Sigmoid colon (tissue), 7 donors: Measurements from ENCODE around the gene NXPH4. TPM values are rescaled to one million over a fixed set of nuclear protein-coding genes. Genes with fewer than 3 reads are reported as not detected.

Source experiments
- DNase-seq: peaks from one replicate; pipeline ENCODE4 v3.0.0-alpha.2; 2019
- H3K27ac ChIP-seq, 4 donors: fragments of 200-600 bp; sonication (generic); one replicate each; pipeline ENCODE4 v1.5.1; 2016 to 2019; ENCODE audit warnings: mild to moderate bottlenecking in 1 of 4
- H3K27me3 ChIP-seq, 3 donors: fragments of 200-600 bp; sonication (generic); one replicate each; pipeline ENCODE4 v1.5.1; 2019; ENCODE audit warnings: mild to moderate bottlenecking in 1 of 3
- H3K36me3 ChIP-seq, 4 donors: fragments of 200-600 bp; sonication (generic); one replicate each; pipeline ENCODE4 v1.5.1; 2016 to 2019
- H3K4me1 ChIP-seq, 4 donors: fragments of 200-600 bp; sonication (generic); one replicate each; pipeline ENCODE4 v1.5.1; 2017 to 2019
- H3K4me3 ChIP-seq, 4 donors: fragments of 200-600 bp; sonication (generic); one replicate each; pipeline ENCODE4 v1.5.1; 2017 to 2019; ENCODE audit warnings: mild to moderate bottlenecking in 2 of 4, moderate library complexity in 1 of 4
- H3K9me3 ChIP-seq, 4 donors: fragments of 200-600 bp in 3 of 4; sonication (generic) in 3 of 4; one replicate each; pipeline versions ENCODE4 v1.5.1 to v1.6.1; 2013 to 2019
- EP300 ChIP-seq, 4 donors: sonication (generic); formaldehyde crosslinking; IDR thresholded peaks; one replicate each; pipeline ENCODE4 v1.6.1; 2017; ENCODE audit warnings: antibody characterized with exemption in 4 of 4
- POLR2A ChIP-seq, 2 donors: fragments of 450-650 bp; IDR thresholded peaks; one replicate each; pipeline ENCODE4 v1.6.1; 2016; ENCODE audit warnings: antibody characterized with exemption in 2 of 2, mild to moderate bottlenecking in 2 of 2, moderate library complexity in 2 of 2
- POLR2AphosphoS5 ChIP-seq, 4 donors: sonication (generic); formaldehyde crosslinking; IDR thresholded peaks; one replicate each; pipeline ENCODE4 v1.6.1; 2017; ENCODE audit warnings: antibody characterized with exemption in 4 of 4
- WGBS, 2 donors: extraction: QIAGEN DNeasy Blood & Tissue Kit; methylation state at CpG; one replicate each; pipeline ENCODE4 v1.1.7; 2013; 5-methylcytosine and 5-hydroxymethylcytosine counted together
- intact Hi-C: fragments of 100-400 bp; cut with DNase I; formaldehyde crosslinking; loops from one replicate; pipeline ENCODE4 v1.15.1; 2023
- polyA plus RNA-seq, 3 donors: library from polyadenylated mRNA; stranded (reverse); fragments of 200-250 nt; gene quantifications; one replicate each; pipeline ENCODE4 v1.2.3, GENCODE V29; 2013
- total RNA-seq, 4 donors: library from RNA; depleted of rRNA; stranded (reverse); fragments of >200 nt; gene quantifications; one replicate each; pipeline ENCODE4 v1.1.0, GENCODE V29; 2016
- TF ChIP-seq, protein P1 (sequence below), 4 experiments: fragments of 450-650 bp in 3 of 4; fragments of 200-600 bp in 1 of 4; IDR thresholded peaks; one replicate each; pipeline ENCODE4 v1.5.1; 2016 to 2019; ENCODE audit warnings: antibody characterized with exemption in 4 of 4, mild to moderate bottlenecking in 3 of 4, moderate library complexity in 2 of 4
- donor health status: healthy with polysubstance abuse.
- donor health status: Bipolar disorder and iron deficiency.
- donor health status: healthy.

Gene NXPH4
- total and polyA plus RNA-seq, 7 donors = 0.13 TPM; not detected in 6

DNA sequence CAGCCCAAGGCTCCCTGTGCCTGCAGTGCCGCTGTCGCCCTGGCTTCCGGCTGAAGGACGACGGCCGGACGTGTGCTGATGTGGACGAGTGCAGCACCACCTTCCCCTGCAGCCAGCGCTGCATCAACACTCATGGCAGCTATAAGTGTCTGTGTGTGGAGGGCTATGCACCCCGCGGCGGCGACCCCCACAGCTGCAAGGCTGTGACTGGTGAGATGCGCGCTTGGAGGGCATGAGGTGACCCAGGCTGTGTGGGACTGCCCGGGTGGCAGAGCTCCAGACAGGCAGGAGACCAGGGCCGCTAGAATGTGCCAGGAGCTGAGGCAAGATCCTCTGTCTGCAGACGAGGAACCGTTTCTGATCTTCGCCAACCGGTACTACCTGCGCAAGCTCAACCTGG, 19.6 kb upstream of the NXPH4 start:
- TF ChIP-seq POLR2A (IDR thresholded peaks at IDR 0.05) = no peak
- WGBS, 2 donors = 92% methylated on average over 22 of the region's 22 CpGs
- no peak overlapping the region for H3K4me3 ChIP-seq
- DNase-seq = no peak
- no peak overlapping the region for H3K27ac ChIP-seq
- no peaks in the 10 kb centered on the region for H3K27me3 ChIP-seq
- H3K4me1 ChIP-seq = no peaks in the 10 kb centered on the region
- H3K36me3 ChIP-seq = peaks cover 93 to 100% (median 100%) of the 10 kb centered on the region in 4 donors
- intact Hi-C loops = no loop called here
- H3K9me3 ChIP-seq = no peaks in the 10 kb centered on the region

DNA sequence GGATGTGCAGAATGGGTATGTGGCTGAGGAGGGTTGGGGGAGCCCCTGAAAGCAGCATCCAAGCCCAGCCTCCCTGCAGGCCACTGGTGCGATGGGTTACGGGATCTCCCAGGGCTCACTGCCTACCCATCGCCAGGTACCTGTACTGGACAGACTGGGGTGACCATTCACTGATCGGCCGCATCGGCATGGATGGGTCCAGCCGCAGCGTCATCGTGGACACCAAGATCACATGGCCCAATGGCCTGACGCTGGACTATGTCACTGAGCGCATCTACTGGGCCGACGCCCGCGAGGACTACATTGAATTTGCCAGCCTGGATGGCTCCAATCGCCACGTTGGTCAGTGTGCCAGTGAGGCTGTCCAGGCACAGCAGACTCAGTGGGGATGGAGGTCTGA, 18.3 kb upstream of the NXPH4 start:
- no peak for TF ChIP-seq POLR2AphosphoS5 (IDR thresholded peaks at IDR 0.05)
- TF ChIP-seq, protein P1, sequence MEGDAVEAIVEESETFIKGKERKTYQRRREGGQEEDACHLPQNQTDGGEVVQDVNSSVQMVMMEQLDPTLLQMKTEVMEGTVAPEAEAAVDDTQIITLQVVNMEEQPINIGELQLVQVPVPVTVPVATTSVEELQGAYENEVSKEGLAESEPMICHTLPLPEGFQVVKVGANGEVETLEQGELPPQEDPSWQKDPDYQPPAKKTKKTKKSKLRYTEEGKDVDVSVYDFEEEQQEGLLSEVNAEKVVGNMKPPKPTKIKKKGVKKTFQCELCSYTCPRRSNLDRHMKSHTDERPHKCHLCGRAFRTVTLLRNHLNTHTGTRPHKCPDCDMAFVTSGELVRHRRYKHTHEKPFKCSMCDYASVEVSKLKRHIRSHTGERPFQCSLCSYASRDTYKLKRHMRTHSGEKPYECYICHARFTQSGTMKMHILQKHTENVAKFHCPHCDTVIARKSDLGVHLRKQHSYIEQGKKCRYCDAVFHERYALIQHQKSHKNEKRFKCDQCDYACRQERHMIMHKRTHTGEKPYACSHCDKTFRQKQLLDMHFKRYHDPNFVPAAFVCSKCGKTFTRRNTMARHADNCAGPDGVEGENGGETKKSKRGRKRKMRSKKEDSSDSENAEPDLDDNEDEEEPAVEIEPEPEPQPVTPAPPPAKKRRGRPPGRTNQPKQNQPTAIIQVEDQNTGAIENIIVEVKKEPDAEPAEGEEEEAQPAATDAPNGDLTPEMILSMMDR (IDR thresholded peaks at IDR 0.05) = no peak
- TF ChIP-seq EP300 (IDR thresholded peaks at IDR 0.05) = no peak
- no peak for TF ChIP-seq POLR2A (IDR thresholded peaks at IDR 0.05)
- DNase-seq = no peak
- peaks cover 94 to 100% (median 100%) of the 10 kb centered on the region in 4 donors for H3K36me3 ChIP-seq
- no peaks in the 10 kb centered on the region for H3K9me3 ChIP-seq
- H3K27ac ChIP-seq = no peak overlapping the region
- no peaks in the 10 kb centered on the region for H3K27me3 ChIP-seq
- no peaks in the 10 kb centered on the region for H3K4me1 ChIP-seq
- WGBS, 2 donors = 94 to 96% methylated on average over 17 of the region's 17 CpGs
- intact Hi-C loops = no loop called here
- no peak overlapping the region for H3K4me3 ChIP-seq

DNA sequence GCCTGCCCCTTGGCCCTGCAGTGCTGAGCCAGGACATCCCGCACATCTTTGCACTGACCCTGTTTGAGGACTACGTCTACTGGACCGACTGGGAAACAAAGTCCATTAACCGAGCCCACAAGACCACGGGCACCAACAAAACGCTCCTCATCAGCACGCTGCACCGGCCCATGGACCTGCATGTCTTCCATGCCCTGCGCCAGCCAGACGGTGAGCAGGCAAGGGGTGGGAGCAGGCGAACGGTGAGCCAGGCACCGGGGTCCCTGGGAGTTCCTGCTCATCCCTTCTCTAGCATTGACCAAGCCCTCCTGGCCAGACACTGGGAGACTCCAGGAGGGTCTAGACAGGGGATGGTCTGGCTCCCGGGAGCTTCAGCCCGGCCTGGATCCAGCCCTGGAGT, 17.4 kb upstream of the NXPH4 start:
- no peak for DNase-seq
- Histone ChIP-seq H3K27ac (no peak overlapping the region), H3K4me1 (no peaks in the 10 kb centered on the region), H3K27me3 (no peaks in the 10 kb centered on the region), H3K4me3 (no peak overlapping the region), H3K9me3 (no peaks in the 10 kb centered on the region), H3K36me3 (peaks cover 92 to 100% (median 100%) of the 10 kb centered on the region in 4 donors)
- WGBS, 2 donors = 90 to 91% methylated on average over 15 of the region's 15 CpGs
- intact Hi-C loops = no loop called here
- no peak for TF ChIP-seq POLR2A (IDR thresholded peaks at IDR 0.05)
- TF ChIP-seq, protein P1 (IDR thresholded peaks at IDR 0.05) = no peak
- TF ChIP-seq EP300 (IDR thresholded peaks at IDR 0.05) = no peak
- no peak for TF ChIP-seq POLR2AphosphoS5 (IDR thresholded peaks at IDR 0.05)

DNA sequence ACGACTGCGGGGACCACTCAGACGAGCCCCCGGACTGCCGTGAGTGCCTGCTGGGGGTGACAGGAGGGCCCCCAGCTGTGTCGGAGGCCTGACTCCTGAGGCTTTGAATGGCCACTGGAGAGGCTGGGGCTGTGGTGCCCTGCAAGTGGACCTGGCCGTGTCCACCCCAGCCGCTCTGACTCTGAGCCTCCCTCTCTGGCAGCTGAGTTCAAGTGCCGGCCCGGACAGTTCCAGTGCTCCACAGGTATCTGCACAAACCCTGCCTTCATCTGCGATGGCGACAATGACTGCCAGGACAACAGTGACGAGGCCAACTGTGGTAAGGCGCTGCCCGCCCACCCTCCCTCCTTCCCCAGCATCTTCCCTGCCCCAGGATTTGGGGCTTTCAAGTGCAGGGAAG, 16.1 kb upstream of the NXPH4 start:
- TF ChIP-seq POLR2A (IDR thresholded peaks at IDR 0.05) (no peak), EP300 (IDR thresholded peaks at IDR 0.05) (no peak), POLR2AphosphoS5 (IDR thresholded peaks at IDR 0.05) (no peak)
- TF ChIP-seq, protein P1 (IDR thresholded peaks at IDR 0.05) = no peak
- DNase-seq = no peak
- 93 to 94% methylated on average over 15 of the region's 15 CpGs for WGBS, 2 donors
- Histone ChIP-seq H3K4me3 (no peak overlapping the region), H3K36me3 (peaks cover 92 to 100% (median 99%) of the 10 kb centered on the region in 4 donors), H3K27me3 (no peaks in the 10 kb centered on the region), H3K27ac (no peak overlapping the region), H3K4me1 (no peaks in the 10 kb centered on the region), H3K9me3 (no peaks in the 10 kb centered on the region)
- intact Hi-C loops = no loop called here

DNA sequence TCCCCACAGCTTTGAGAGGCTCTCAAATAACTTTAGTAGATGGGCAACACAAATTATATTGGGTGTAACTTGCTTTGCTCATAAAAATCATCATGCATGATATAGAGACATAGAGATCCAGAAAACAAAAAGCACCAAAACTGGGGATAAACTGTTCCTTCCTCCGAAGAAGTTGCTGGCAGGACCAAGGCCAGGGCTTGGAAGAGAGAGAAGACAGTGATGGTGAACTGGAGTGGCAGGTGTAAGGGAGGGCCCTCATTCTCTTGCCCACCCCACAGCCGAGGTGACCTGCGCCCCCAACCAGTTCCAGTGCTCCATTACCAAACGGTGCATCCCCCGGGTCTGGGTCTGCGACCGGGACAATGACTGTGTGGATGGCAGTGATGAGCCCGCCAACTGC, 15.4 kb upstream of the NXPH4 start:
- Histone ChIP-seq H3K9me3 (no peaks in the 10 kb centered on the region), H3K36me3 (peaks cover 89 to 100% (median 99%) of the 10 kb centered on the region in 4 donors), H3K4me1 (no peaks in the 10 kb centered on the region), H3K4me3 (no peak overlapping the region), H3K27ac (no peak overlapping the region), H3K27me3 (no peaks in the 10 kb centered on the region)
- intact Hi-C loops = no loop called here
- no peak for TF ChIP-seq POLR2A (IDR thresholded peaks at IDR 0.05)
- TF ChIP-seq, protein P1 (IDR thresholded peaks at IDR 0.05) = no peak
- TF ChIP-seq POLR2AphosphoS5 (IDR thresholded peaks at IDR 0.05) = no peak
- no peak for TF ChIP-seq EP300 (IDR thresholded peaks at IDR 0.05)
- WGBS, 2 donors = 87 to 91% methylated on average over 8 of the region's 8 CpGs
- no peak for DNase-seq
